CD14-positive monocyte (primary cell): ENCODE measurements around the gene SLC35F5. TPM values are rescaled to one million over a fixed set of nuclear protein-coding genes. Genes with fewer than 3 reads are reported as not detected.

ENCODE experiments used
- DNase-seq, 3 donors: peaks; one replicate each; pipeline ENCODE4 v3.0.0-alpha.2; 2011 to 2022
- H2AFZ ChIP-seq: 2 replicates; pipeline ENCODE4 v1.6.0; 2012; ENCODE audit warnings: mild to moderate bottlenecking, low read depth, low read length, inconsistent platforms; ENCODE audit not compliant: insufficient read depth, poor library complexity, severe bottlenecking
- H3K27ac ChIP-seq, 2 donors: 1 replicate in 1 of 2; 2 replicates in 1 of 2; pipeline ENCODE4 v1.5.1; 2012 to 2013; ENCODE audit warnings: low read length in 2 of 2, control low read depth in 1 of 2, inconsistent platforms in 1 of 2, low read depth in 1 of 2, mild to moderate bottlenecking in 1 of 2
- H3K27me3 ChIP-seq, 2 donors: one replicate each; pipeline versions ENCODE4 v1.6.0 to v1.6.1; 2011 to 2013; ENCODE audit warnings: low read length in 2 of 2; ENCODE audit not compliant: control insufficient read depth in 2 of 2, insufficient read depth in 2 of 2
- H3K36me3 ChIP-seq, 2 donors: replicated peaks in 1 of 2; 1 replicate in 1 of 2; 2 replicates in 1 of 2; pipeline versions ENCODE4 v1.5.1 to v1.6.1; 2012 to 2013; ENCODE audit warnings: low read length in 2 of 2, control low read depth in 1 of 2, inconsistent platforms in 1 of 2, mild to moderate bottlenecking in 1 of 2; ENCODE audit not compliant: insufficient read depth in 2 of 2, control insufficient read depth in 1 of 2
- H3K4me1 ChIP-seq, 2 donors: 1 replicate in 1 of 2; 2 replicates in 1 of 2; pipeline versions ENCODE4 v1.5.1 to v1.6.1; 2012 to 2013; ENCODE audit warnings: low read length in 2 of 2, control low read depth in 1 of 2, inconsistent platforms in 1 of 2, mild to moderate bottlenecking in 1 of 2, moderate library complexity in 1 of 2; ENCODE audit not compliant: insufficient read depth in 2 of 2, control insufficient read depth in 1 of 2
- H3K4me2 ChIP-seq: replicated peaks from 2 replicates; pipeline ENCODE3; 2012; ENCODE audit warnings: low read length, moderate library complexity, mild to moderate bottlenecking; ENCODE audit not compliant: poor library complexity, severe bottlenecking; ENCODE audit errors: extremely low read depth
- H3K4me3 ChIP-seq, 3 experiments: fragments of 200-600 bp in 1 of 3; sonication (generic) in 1 of 3; replicated peaks in 1 of 3; 1 replicate in 2 of 3; 2 replicates in 1 of 3; pipeline ENCODE4 v1.5.1; 2011 to 2013; ENCODE audit warnings: low read length in 3 of 3, mild to moderate bottlenecking in 3 of 3, control low read depth in 2 of 3, low read depth in 2 of 3, inconsistent platforms in 1 of 3, moderate library complexity in 1 of 3
- H3K79me2 ChIP-seq: 2 replicates; pipeline ENCODE4 v1.6.0; 2012; ENCODE audit warnings: mild to moderate bottlenecking, control low read depth, inconsistent platforms, low read length, moderate library complexity; ENCODE audit not compliant: insufficient read depth
- H3K9ac ChIP-seq: 2 replicates; pipeline ENCODE4 v1.6.0; 2017; ENCODE audit warnings: low read length, mild to moderate bottlenecking; ENCODE audit not compliant: insufficient read depth, poor library complexity, severe bottlenecking
- H3K9me3 ChIP-seq, 2 donors: replicated peaks in 1 of 2; 1 replicate in 1 of 2; 2 replicates in 1 of 2; pipeline versions ENCODE4 v1.5.1 to v1.6.1; 2012 to 2013; ENCODE audit warnings: low read length in 2 of 2, control low read depth in 1 of 2; ENCODE audit not compliant: control insufficient read depth in 1 of 2, insufficient read depth in 1 of 2
- H4K20me1 ChIP-seq: 2 replicates; pipeline ENCODE4 v1.6.0; 2012; ENCODE audit warnings: mild to moderate bottlenecking, low read length, control low read depth, moderate library complexity; ENCODE audit not compliant: insufficient read depth
- H3K27ac Mint-ChIP-seq, 7 donors: one replicate each; pipeline ENCODE4 v1.8.0; 2020; ENCODE audit warnings: mild to moderate bottlenecking in 7 of 7, mixed read lengths in 7 of 7, moderate library complexity in 6 of 7, inconsistent platforms in 2 of 7
- H3K27me3 Mint-ChIP-seq, 3 donors: one replicate each; pipeline ENCODE4 v1.8.0; 2021 to 2022; ENCODE audit warnings: low read depth in 3 of 3, mild to moderate bottlenecking in 3 of 3, mixed read lengths in 3 of 3, moderate library complexity in 3 of 3, inconsistent platforms in 1 of 3
- H3K36me3 Mint-ChIP-seq, 2 donors: one replicate each; pipeline ENCODE4 v1.8.0; 2020; ENCODE audit warnings: mixed read lengths in 2 of 2, inconsistent platforms in 1 of 2, mild to moderate bottlenecking in 1 of 2
- H3K4me1 Mint-ChIP-seq: one replicate; pipeline ENCODE4 v1.8.0; 2020; ENCODE audit warnings: mild to moderate bottlenecking, mixed read lengths
- H3K4me3 Mint-ChIP-seq, 2 donors: one replicate each; pipeline ENCODE4 v1.8.0; 2020; ENCODE audit warnings: mild to moderate bottlenecking in 2 of 2, mixed read lengths in 2 of 2, moderate library complexity in 1 of 2
- H3K9me3 Mint-ChIP-seq, 7 donors: one replicate each; pipeline ENCODE4 v1.8.0; 2020 to 2022; ENCODE audit warnings: mixed read lengths in 7 of 7, mild to moderate bottlenecking in 6 of 7, moderate library complexity in 6 of 7, inconsistent platforms in 2 of 7
- WGBS: methylation state at CpG from one replicate; pipeline ENCODE4 v1.1.5; 2013; ENCODE audit warnings: missing lambda C conversion rate; ENCODE audit not compliant: insufficient coverage; 5-methylcytosine and 5-hydroxymethylcytosine counted together
- intact Hi-C, 2 donors: fragments of 100-400 bp; cut with micrococcal nuclease; formaldehyde crosslinking; loops; one replicate each; pipeline versions ENCODE4 v1.15.0 to v1.15.1; 2023
- polyA plus RNA-seq, 3 donors: library from polyadenylated mRNA; depleted of rRNA in 1 of 3; unstranded in 2 of 3; stranded (reverse) in 1 of 3; fragments of 300-500 nt in 2 of 3; fragments of >200 nt in 1 of 3; fragmentation: Illumina TruSeq in 2 of 3; gene quantifications; 1 replicate in 2 of 3; 2 replicates in 1 of 3; pipeline ENCODE4 v1.2.3, GENCODE V29; 2012 to 2021
- TF ChIP-seq, protein P1 (sequence below): fragments of 200-600 bp; IDR thresholded peaks from one replicate; pipeline ENCODE4 v1.8.0; 2022; ENCODE audit warnings: antibody characterized with exemption, mild to moderate bottlenecking

The SLC35F5 gene
- polyA plus RNA-seq, 3 donors: 11.7 to 18.2 (median 13.6) TPM

DNA sequence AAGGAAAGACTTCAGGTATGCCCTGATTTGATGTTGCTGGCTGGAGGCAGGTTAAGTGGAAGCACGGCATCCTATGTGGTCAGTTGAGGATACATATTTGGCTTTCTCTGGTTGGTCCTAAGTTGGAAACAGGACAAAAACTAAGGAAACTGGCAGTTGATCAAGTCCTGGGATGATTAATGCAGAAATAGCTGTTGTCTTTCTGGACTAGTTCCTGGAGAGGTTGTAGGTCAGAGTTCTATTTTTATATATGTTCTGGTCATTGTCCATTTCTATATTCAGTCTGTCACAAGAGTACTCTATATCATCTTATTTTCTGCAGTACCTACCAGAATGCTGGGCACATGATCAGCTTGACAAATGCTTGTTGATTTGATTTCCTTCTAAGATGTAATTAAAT lies 4.0 kb upstream of the SLC35F5 start:
- TF ChIP-seq, protein P1, sequence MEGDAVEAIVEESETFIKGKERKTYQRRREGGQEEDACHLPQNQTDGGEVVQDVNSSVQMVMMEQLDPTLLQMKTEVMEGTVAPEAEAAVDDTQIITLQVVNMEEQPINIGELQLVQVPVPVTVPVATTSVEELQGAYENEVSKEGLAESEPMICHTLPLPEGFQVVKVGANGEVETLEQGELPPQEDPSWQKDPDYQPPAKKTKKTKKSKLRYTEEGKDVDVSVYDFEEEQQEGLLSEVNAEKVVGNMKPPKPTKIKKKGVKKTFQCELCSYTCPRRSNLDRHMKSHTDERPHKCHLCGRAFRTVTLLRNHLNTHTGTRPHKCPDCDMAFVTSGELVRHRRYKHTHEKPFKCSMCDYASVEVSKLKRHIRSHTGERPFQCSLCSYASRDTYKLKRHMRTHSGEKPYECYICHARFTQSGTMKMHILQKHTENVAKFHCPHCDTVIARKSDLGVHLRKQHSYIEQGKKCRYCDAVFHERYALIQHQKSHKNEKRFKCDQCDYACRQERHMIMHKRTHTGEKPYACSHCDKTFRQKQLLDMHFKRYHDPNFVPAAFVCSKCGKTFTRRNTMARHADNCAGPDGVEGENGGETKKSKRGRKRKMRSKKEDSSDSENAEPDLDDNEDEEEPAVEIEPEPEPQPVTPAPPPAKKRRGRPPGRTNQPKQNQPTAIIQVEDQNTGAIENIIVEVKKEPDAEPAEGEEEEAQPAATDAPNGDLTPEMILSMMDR: no peak
- H3K4me1 ChIP-seq: peaks cover 9 to 14% of the 10 kb centered on the region in 2 donors
- no peaks in the 10 kb centered on the region for H3K36me3 ChIP-seq
- no peaks in the 10 kb centered on the region for H4K20me1 ChIP-seq
- H3K9me3 ChIP-seq: peaks cover 0 to 4% of the 10 kb centered on the region in 2 donors
- no peak overlapping the region for H3K4me3 ChIP-seq
- Mint-ChIP-seq H3K4me3 (no peak overlapping the region), H3K27ac (no peak overlapping the region), H3K4me1 (peaks cover 9% of the 10 kb centered on the region), H3K36me3 (peaks cover 0 to 1% of the 10 kb centered on the region in 2 donors), H3K9me3 (peaks cover 0 to 9% (median 3%) of the 10 kb centered on the region in 7 donors), H3K27me3 (peaks cover 0 to 2% (median 0%) of the 10 kb centered on the region in 3 donors)
- no peaks in the 10 kb centered on the region for H3K27me3 ChIP-seq
- H2AFZ ChIP-seq: no peak overlapping the region
- H3K27ac ChIP-seq: no peak overlapping the region
- no peak overlapping the region for H3K9ac ChIP-seq
- intact Hi-C loops: no loop called here
- no peak for DNase-seq
- H3K79me2 ChIP-seq: peaks cover 9% of the 10 kb centered on the region
- no peak overlapping the region for H3K4me2 ChIP-seq
- WGBS: 94% methylated on average over 1 of the region's 1 CpG

DNA sequence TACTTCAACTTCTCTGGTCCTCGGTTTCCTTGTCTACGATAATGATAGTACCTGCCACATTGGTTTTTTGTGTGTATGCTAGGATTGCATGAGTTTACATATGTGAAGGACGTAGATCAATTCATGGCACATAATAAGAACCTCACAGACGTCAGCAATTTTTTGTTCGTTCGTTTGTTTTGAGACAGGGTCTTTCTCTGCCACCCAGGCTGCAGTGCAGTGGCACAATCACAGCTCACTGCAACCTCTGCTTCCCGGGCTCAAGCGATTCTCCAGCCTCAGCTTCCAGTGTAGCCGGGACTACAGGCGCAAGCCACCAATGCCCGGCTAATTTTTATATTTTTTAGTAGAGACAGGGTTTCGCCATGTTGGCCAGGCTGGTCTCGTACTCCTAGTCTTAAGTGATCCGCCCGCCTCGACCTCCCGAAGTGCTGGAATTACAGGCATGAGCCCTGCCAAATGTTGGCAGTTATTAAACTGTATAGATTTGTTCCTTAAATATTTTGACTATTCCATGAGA lies 756 bp upstream of the SLC35F5 start:
- Histone ChIP-seq H3K27ac (peak overlapping the region; percentile 93 to 97), H3K9ac (peak overlapping the region; percentile 93), H3K27me3 (no peaks in the 10 kb centered on the region), H3K36me3 (peaks cover 5 to 7% of the 10 kb centered on the region in 2 donors), H4K20me1 (peaks cover 5% of the 10 kb centered on the region), H3K9me3 (no peaks in the 10 kb centered on the region), H2AFZ (peak overlapping the region; percentile 87), H3K4me2 (peak overlapping the region; percentile 85), H3K4me3 (peak overlapping the region; percentile 77 to 95 (median 88)), H3K4me1 (peaks cover 13 to 25% of the 10 kb centered on the region in 2 donors), H3K79me2 (peaks cover 41% of the 10 kb centered on the region)
- peak overlapping the region; percentile 97 to 100 (median 98) for H3K27ac Mint-ChIP-seq
- intact Hi-C loops: loop anchor here (2.0 to 10.0 kb wide), 4 partner anchors 102 to 198 kb away; partner anchors contain the start of gene ACTR3 (in 1 of the 2)
- peaks cover 0 to 2% (median 0%) of the 10 kb centered on the region in 3 donors for H3K27me3 Mint-ChIP-seq
- peaks cover 19% of the 10 kb centered on the region for H3K4me1 Mint-ChIP-seq
- no peaks in the 10 kb centered on the region for H3K9me3 Mint-ChIP-seq
- peaks cover 9 to 10% of the 10 kb centered on the region in 2 donors for H3K36me3 Mint-ChIP-seq
- no peak for DNase-seq
- WGBS: 0% methylated on average over 3 of the region's 17 CpGs
- TF ChIP-seq, protein P1: no peak
- H3K4me3 Mint-ChIP-seq: peak overlapping the region; percentile 94 to 96
